Measurements from ENCODE around the gene SYNE2. TPM values are rescaled to one million over a fixed set of nuclear protein-coding genes. Genes with fewer than 3 reads are reported as not detected.

SYNE2 gene
- total RNA-seq, 1 donor = 10.1 TPM

- no peaks in the 10 kb centered on the region for H3K4me1 ChIP-seq (ENCODE audit: insufficient read depth, low read length)
- H3K4me3 ChIP-seq (ENCODE audit: insufficient read depth, low read length) = no peak overlapping the region
- H3K36me3 ChIP-seq (ENCODE audit: insufficient read depth, low read length) = no peaks in the 10 kb centered on the region
- H3K27me3 ChIP-seq (ENCODE audit: insufficient read depth, low read length) = no peaks in the 10 kb centered on the region
- no peaks in the 10 kb centered on the region for H3K79me2 ChIP-seq (ENCODE audit: insufficient read depth, low read length)
- TF ChIP-seq CTCF (IDR thresholded peaks at IDR 0.05; ENCODE audit: extremely low read depth, low read depth, low read length) = no peak
- no peak for DNase-seq (ENCODE audit: insufficient read length, low spot score, missing footprints)
- no peak overlapping the region for H3K4me2 ChIP-seq (ENCODE audit: insufficient read depth, low read length)
- H4K20me1 ChIP-seq (ENCODE audit: insufficient read depth, low read length) = no peaks in the 10 kb centered on the region
- no peaks in the 10 kb centered on the region for H3K9me3 ChIP-seq (ENCODE audit: low read depth, low read length)
- no peak overlapping the region for H2AFZ ChIP-seq (ENCODE audit: low read length)
- H3K27ac ChIP-seq (ENCODE audit: low read depth, low read length) = no peak overlapping the region
Observed at GRCh38 chr14:64092940-64093339, 240.1 kb downstream of the SYNE2 start.

GRCh38 chr14:64095620-64096019 lies 242.8 kb downstream of the SYNE2 start:
- no peak for TF ChIP-seq CTCF (IDR thresholded peaks at IDR 0.05; ENCODE audit: extremely low read depth, low read depth, low read length)
- H3K36me3 ChIP-seq (ENCODE audit: insufficient read depth, low read length) = no peaks in the 10 kb centered on the region
- H4K20me1 ChIP-seq (ENCODE audit: insufficient read depth, low read length) = no peaks in the 10 kb centered on the region
- H3K27me3 ChIP-seq (ENCODE audit: insufficient read depth, low read length) = no peaks in the 10 kb centered on the region
- no peaks in the 10 kb centered on the region for H3K79me2 ChIP-seq (ENCODE audit: insufficient read depth, low read length)
- no peak overlapping the region for H2AFZ ChIP-seq (ENCODE audit: low read length)
- no peak overlapping the region for H3K4me3 ChIP-seq (ENCODE audit: insufficient read depth, low read length)
- H3K4me1 ChIP-seq (ENCODE audit: insufficient read depth, low read length) = no peaks in the 10 kb centered on the region
- no peak overlapping the region for H3K27ac ChIP-seq (ENCODE audit: low read depth, low read length)
- peak; percentile 23 for DNase-seq (ENCODE audit: insufficient read length, low spot score, missing footprints)
- no peak overlapping the region for H3K4me2 ChIP-seq (ENCODE audit: insufficient read depth, low read length)
- H3K9me3 ChIP-seq (ENCODE audit: low read depth, low read length) = no peaks in the 10 kb centered on the region

- H3K4me1 ChIP-seq (ENCODE audit: insufficient read depth, low read length) = no peaks in the 10 kb centered on the region
- no peak overlapping the region for H3K4me2 ChIP-seq (ENCODE audit: insufficient read depth, low read length)
- no peaks in the 10 kb centered on the region for H4K20me1 ChIP-seq (ENCODE audit: insufficient read depth, low read length)
- TF ChIP-seq CTCF (IDR thresholded peaks at IDR 0.05; ENCODE audit: extremely low read depth, low read depth, low read length) = no peak
- no peak for DNase-seq (ENCODE audit: insufficient read length, low spot score, missing footprints)
- no peak overlapping the region for H2AFZ ChIP-seq (ENCODE audit: low read length)
- no peaks in the 10 kb centered on the region for H3K9me3 ChIP-seq (ENCODE audit: low read depth, low read length)
- no peaks in the 10 kb centered on the region for H3K27me3 ChIP-seq (ENCODE audit: insufficient read depth, low read length)
- no peak overlapping the region for H3K4me3 ChIP-seq (ENCODE audit: insufficient read depth, low read length)
- H3K79me2 ChIP-seq (ENCODE audit: insufficient read depth, low read length) = no peaks in the 10 kb centered on the region
- no peak overlapping the region for H3K27ac ChIP-seq (ENCODE audit: low read depth, low read length)
- no peaks in the 10 kb centered on the region for H3K36me3 ChIP-seq (ENCODE audit: insufficient read depth, low read length)
Observed at GRCh38 chr14:64098120-64098519, 245.3 kb downstream of the SYNE2 start.

GRCh38 chr14:64107438-64107837 lies 254.6 kb downstream of the SYNE2 start:
- Histone ChIP-seq H3K36me3 (ENCODE audit: insufficient read depth, low read length) (no peaks in the 10 kb centered on the region), H3K9me3 (ENCODE audit: low read depth, low read length) (no peaks in the 10 kb centered on the region), H3K4me2 (ENCODE audit: insufficient read depth, low read length) (no peak overlapping the region), H3K27me3 (ENCODE audit: insufficient read depth, low read length) (no peaks in the 10 kb centered on the region), H2AFZ (ENCODE audit: low read length) (no peak overlapping the region), H4K20me1 (ENCODE audit: insufficient read depth, low read length) (no peaks in the 10 kb centered on the region), H3K27ac (ENCODE audit: low read depth, low read length) (no peak overlapping the region), H3K4me3 (ENCODE audit: insufficient read depth, low read length) (no peak overlapping the region), H3K4me1 (ENCODE audit: insufficient read depth, low read length) (no peaks in the 10 kb centered on the region), H3K79me2 (ENCODE audit: insufficient read depth, low read length) (no peaks in the 10 kb centered on the region)
- peak; percentile 22 for DNase-seq (ENCODE audit: insufficient read length, low spot score, missing footprints)
- TF ChIP-seq CTCF (IDR thresholded peaks at IDR 0.05; ENCODE audit: extremely low read depth, low read depth, low read length) = no peak
